Keratinocyte (primary cell): ENCODE results near the gene ENTREP1. TPM values are rescaled to one million over a fixed set of nuclear protein-coding genes. Genes with fewer than 3 reads are reported as not detected.

Experiments used
- DNase-seq: peaks from one replicate; pipeline ENCODE4 v3.0.0-alpha.2; 2011; ENCODE audit warnings: low read depth, missing footprints, low spot score
- FAIRE-seq: peaks from 2 replicates; lab custom pipeline; 2011; peaks lifted over from hg19 to GRCh38; lab: Jason Lieb, UNC
- H2AFZ ChIP-seq: 2 replicates; pipeline ENCODE4 v1.6.0; 2012; ENCODE audit warnings: low read length, control low read depth, inconsistent platforms; ENCODE audit not compliant: control insufficient read depth
- H3K27ac ChIP-seq: 2 replicates; pipeline ENCODE4 v1.5.1; 2011; ENCODE audit warnings: low read length; ENCODE audit not compliant: control insufficient read depth, insufficient read depth
- H3K27me3 ChIP-seq: 3 replicates; pipeline ENCODE4 v1.6.0; 2011; ENCODE audit warnings: low read length; ENCODE audit not compliant: control insufficient read depth, insufficient read depth; ENCODE audit errors: extremely low read depth
- H3K36me3 ChIP-seq, 2 experiments: 2 replicates in 1 of 2; 3 replicates in 1 of 2; pipeline ENCODE4 v1.5.1; 2011; ENCODE audit warnings: low read length in 2 of 2, mild to moderate bottlenecking in 1 of 2; ENCODE audit not compliant: control insufficient read depth in 2 of 2, insufficient read depth in 2 of 2; ENCODE audit errors: extremely low read depth in 1 of 2
- H3K4me1 ChIP-seq: 3 replicates; pipeline ENCODE4 v1.5.1; 2011; ENCODE audit warnings: low read length; ENCODE audit not compliant: control insufficient read depth, insufficient read depth; ENCODE audit errors: extremely low read depth
- H3K4me2 ChIP-seq: 3 replicates; pipeline ENCODE4 v1.6.0; 2011; ENCODE audit warnings: low read depth, low read length; ENCODE audit not compliant: control insufficient read depth, insufficient read depth; ENCODE audit errors: extremely low read depth
- H3K4me3 ChIP-seq, 3 experiments: fragments of 200-600 bp in 1 of 3; sonication (generic) in 1 of 3; 2 replicates in 2 of 3; 3 replicates in 1 of 3; pipeline ENCODE4 v1.5.1; 2011 to 2016; ENCODE audit warnings: low read length in 3 of 3, mild to moderate bottlenecking in 3 of 3, control low read depth in 2 of 3, inconsistent platforms in 1 of 3, low read depth in 1 of 3, mixed read lengths in 1 of 3, mixed run types in 1 of 3, moderate library complexity in 1 of 3; ENCODE audit not compliant: control insufficient read depth in 2 of 3, insufficient read depth in 2 of 3; ENCODE audit errors: extremely low read depth in 1 of 3
- H3K79me2 ChIP-seq: 2 replicates; pipeline ENCODE4 v1.6.0; 2012; ENCODE audit warnings: low read length; ENCODE audit not compliant: control insufficient read depth, insufficient read depth
- H3K9ac ChIP-seq: 3 replicates; pipeline ENCODE4 v1.6.0; 2011; ENCODE audit warnings: low read length; ENCODE audit not compliant: control insufficient read depth, insufficient read depth; ENCODE audit errors: extremely low read depth
- H3K9me1 ChIP-seq: 3 replicates; pipeline ENCODE4 v1.6.0; 2011; ENCODE audit warnings: low read length; ENCODE audit not compliant: control insufficient read depth, insufficient read depth; ENCODE audit errors: extremely low read depth
- H3K9me3 ChIP-seq: 2 replicates; pipeline ENCODE4 v1.5.1; 2012; ENCODE audit warnings: low read depth, low read length; ENCODE audit not compliant: control insufficient read depth
- H4K20me1 ChIP-seq: 3 replicates; pipeline ENCODE4 v1.6.0; 2011; ENCODE audit warnings: low read length; ENCODE audit not compliant: control insufficient read depth, insufficient read depth; ENCODE audit errors: extremely low read depth
- EZH2 ChIP-seq: IDR thresholded peaks from one replicate; pipeline ENCODE4 v1.6.1; 2012; ENCODE audit warnings: inconsistent platforms, mild to moderate bottlenecking, low read length, moderate library complexity
- dilution Hi-C: fragments of 300-500 bp; cut with MboI; formaldehyde crosslinking; loops from one replicate; pipeline ENCODE4 v1.7.0; 2020; ENCODE audit warnings: low sequenced_read_pairs; ENCODE audit not compliant: extremely low pct_ligation_motif_present
- polyA plus RNA-seq, 5 experiments: library from polyadenylated mRNA; depleted of rRNA in 3 of 5; stranded (reverse) in 3 of 5; stranded (forward) in 1 of 5; unstranded in 1 of 5; fragments of >200 nt; gene quantifications; 1 replicate in 1 of 5; 2 replicates in 3 of 5; 3 replicates in 1 of 5; pipeline versions ENCODE4 v1.2.1 to v1.2.3, GENCODE V29; 2011 to 2012; ENCODE audit warnings: missing spikeins in 2 of 5, low read depth in 1 of 5, low replicate concordance in 1 of 5
- TF ChIP-seq, protein P1 (sequence below), 3 experiments: IDR thresholded peaks in 1 of 3; conservative IDR thresholded peaks in 1 of 3; optimal IDR thresholded peaks in 1 of 3; 2 replicates in 2 of 3; 3 replicates in 1 of 3; pipeline versions ENCODE3 to v1.5.1; 2011; ENCODE audit warnings: low read length in 3 of 3, mild to moderate bottlenecking in 3 of 3, moderate library complexity in 2 of 3, control low read depth in 1 of 3, inconsistent platforms in 1 of 3; ENCODE audit not compliant: insufficient read depth in 2 of 3; ENCODE audit errors: extremely low read depth in 1 of 3

The ENTREP1 gene
- polyA plus RNA-seq, 1 donor (not counting 4 experiments of a cell fraction or from before 2014, with no cell fraction given): 0.52 TPM

DNA sequence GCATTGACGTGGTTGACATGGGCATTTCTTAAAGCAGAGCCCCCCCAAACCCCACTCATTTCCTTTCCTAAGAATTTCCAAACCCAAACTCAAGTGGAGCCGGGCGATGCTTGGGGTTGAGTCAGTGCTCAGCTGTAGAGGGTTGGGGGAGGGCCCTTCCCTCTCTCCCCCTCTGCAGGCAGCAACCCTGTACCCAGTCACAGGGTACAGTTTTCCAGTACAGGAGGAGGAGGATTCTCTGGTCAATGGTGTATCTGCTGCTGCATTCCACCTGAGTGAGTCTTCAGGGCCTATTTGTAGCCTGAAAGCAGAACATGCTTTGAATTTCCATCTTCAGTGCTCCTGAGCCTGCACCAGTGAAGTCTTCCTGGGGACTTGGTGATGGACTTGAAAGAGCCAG is 55.8 kb downstream of the ENTREP1 start:
- peak; percentile 81 for FAIRE-seq
- Histone ChIP-seq H4K20me1 (no peaks in the 10 kb centered on the region), H3K4me1 (peaks cover 30% of the 10 kb centered on the region), H3K79me2 (no peaks in the 10 kb centered on the region), H3K27ac (no peak overlapping the region), H3K9me3 (no peaks in the 10 kb centered on the region), H3K27me3 (no peaks in the 10 kb centered on the region), H2AFZ (no peak overlapping the region), H3K9me1 (no peaks in the 10 kb centered on the region), H3K9ac (no peak overlapping the region), H3K4me2 (no peak overlapping the region), H3K36me3 (no peaks in the 10 kb centered on the region), H3K4me3 (no peak overlapping the region)
- dilution Hi-C loops: no loop called here
- peak; percentile 7 for DNase-seq
- TF ChIP-seq, protein P1, sequence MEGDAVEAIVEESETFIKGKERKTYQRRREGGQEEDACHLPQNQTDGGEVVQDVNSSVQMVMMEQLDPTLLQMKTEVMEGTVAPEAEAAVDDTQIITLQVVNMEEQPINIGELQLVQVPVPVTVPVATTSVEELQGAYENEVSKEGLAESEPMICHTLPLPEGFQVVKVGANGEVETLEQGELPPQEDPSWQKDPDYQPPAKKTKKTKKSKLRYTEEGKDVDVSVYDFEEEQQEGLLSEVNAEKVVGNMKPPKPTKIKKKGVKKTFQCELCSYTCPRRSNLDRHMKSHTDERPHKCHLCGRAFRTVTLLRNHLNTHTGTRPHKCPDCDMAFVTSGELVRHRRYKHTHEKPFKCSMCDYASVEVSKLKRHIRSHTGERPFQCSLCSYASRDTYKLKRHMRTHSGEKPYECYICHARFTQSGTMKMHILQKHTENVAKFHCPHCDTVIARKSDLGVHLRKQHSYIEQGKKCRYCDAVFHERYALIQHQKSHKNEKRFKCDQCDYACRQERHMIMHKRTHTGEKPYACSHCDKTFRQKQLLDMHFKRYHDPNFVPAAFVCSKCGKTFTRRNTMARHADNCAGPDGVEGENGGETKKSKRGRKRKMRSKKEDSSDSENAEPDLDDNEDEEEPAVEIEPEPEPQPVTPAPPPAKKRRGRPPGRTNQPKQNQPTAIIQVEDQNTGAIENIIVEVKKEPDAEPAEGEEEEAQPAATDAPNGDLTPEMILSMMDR (optimal IDR thresholded peaks at IDR 0.05 in 1 of 3, IDR thresholded peaks at IDR 0.05 in 1 of 3, conservative IDR thresholded peaks at IDR 0.05 in 1 of 3; ENCODE audit: extremely low read depth in 1 of 3, insufficient read depth in 2 of 3, low read length in 3 of 3): no peak
- TF ChIP-seq EZH2: no peak

DNA sequence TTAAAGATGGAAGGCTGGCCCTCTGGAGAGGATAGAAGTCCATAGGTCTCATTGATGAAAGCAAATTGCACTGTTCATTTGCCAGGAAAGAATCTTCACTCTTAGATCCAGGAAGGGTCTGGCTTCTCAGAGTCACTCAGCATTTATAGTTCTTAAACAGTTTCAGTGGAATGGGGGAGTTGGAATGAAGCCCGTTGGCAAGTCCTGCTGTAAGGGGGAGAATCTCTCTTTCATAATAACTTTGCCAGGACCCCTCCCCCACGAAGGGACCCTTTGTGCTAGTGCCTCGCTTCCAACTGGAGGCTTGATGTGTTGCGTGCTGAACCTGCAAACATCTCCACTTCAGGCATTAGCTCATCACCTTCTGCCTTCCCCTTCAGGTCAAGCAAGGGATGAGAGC is 57.1 kb downstream of the ENTREP1 start:
- FAIRE-seq: no peak
- no peaks in the 10 kb centered on the region for H3K27me3 ChIP-seq
- H3K4me2 ChIP-seq: no peak overlapping the region
- no peaks in the 10 kb centered on the region for H3K9me1 ChIP-seq
- dilution Hi-C loops: no loop called here
- no peak overlapping the region for H3K27ac ChIP-seq
- no peak overlapping the region for H3K9ac ChIP-seq
- peaks cover 19% of the 10 kb centered on the region for H3K4me1 ChIP-seq
- H4K20me1 ChIP-seq: no peaks in the 10 kb centered on the region
- H3K4me3 ChIP-seq: no peak overlapping the region
- H3K79me2 ChIP-seq: no peaks in the 10 kb centered on the region
- no peaks in the 10 kb centered on the region for H3K36me3 ChIP-seq
- TF ChIP-seq, protein P1 (optimal IDR thresholded peaks at IDR 0.05 in 1 of 3, IDR thresholded peaks at IDR 0.05 in 1 of 3, conservative IDR thresholded peaks at IDR 0.05 in 1 of 3; ENCODE audit: extremely low read depth in 1 of 3, insufficient read depth in 2 of 3, low read length in 3 of 3): no peak
- TF ChIP-seq EZH2: no peak
- no peaks in the 10 kb centered on the region for H3K9me3 ChIP-seq
- no peak for DNase-seq
- H2AFZ ChIP-seq: no peak overlapping the region
